HepG2 (cell line): Measurements from ENCODE around the gene RPL37A. TPM values are rescaled to one million over a fixed set of nuclear protein-coding genes. Genes with fewer than 3 reads are reported as not detected.
A peak's percentile ranks its signal among the peaks of the same experiment; 100 is the strongest.

Experiments
- CEBPB ChIP-seq: IDR thresholded peaks from 2 replicates; pipeline ENCODE4 v1.6.1; 2011; ENCODE audit warnings: low read depth, low read length, improper control_type of control experiment, borderline replicate concordance
- EEA1 ChIP-seq: sonication (generic); formaldehyde crosslinking; IDR thresholded peaks from 2 replicates; pipeline ENCODE4 v1.5.1; 2020; ENCODE audit warnings: mild to moderate bottlenecking, missing genetic modification reagents, borderline replicate concordance
- EP300 ChIP-seq, 3 experiments: sonication (generic) in 1 of 3; formaldehyde crosslinking in 1 of 3; IDR thresholded peaks; 2 replicates each; pipeline versions ENCODE4 v1.5.1 to v1.6.1; 2011 to 2020; ENCODE audit warnings: low read depth in 2 of 3, low read length in 2 of 3, borderline replicate concordance in 1 of 3, improper control_type of control experiment in 1 of 3, mild to moderate bottlenecking in 1 of 3, missing genetic modification reagents in 1 of 3, moderate library complexity in 1 of 3
- HNRNPK ChIP-seq: fragments of 200-400 bp; formaldehyde crosslinking; IDR thresholded peaks from 2 replicates; pipeline ENCODE4 v1.6.1; 2018; ENCODE audit warnings: low read length, low read depth, moderate library complexity, mild to moderate bottlenecking; ENCODE audit not compliant: poor library complexity, severe bottlenecking
- IRF2 ChIP-seq: IDR thresholded peaks from 2 replicates; pipeline ENCODE4 v1.6.1; 2018; ENCODE audit warnings: missing genetic modification reagents, missing compliant biosample characterization
- NFIC ChIP-seq: IDR thresholded peaks from 2 replicates; pipeline ENCODE4 v1.6.1; 2012; ENCODE audit warnings: mild to moderate bottlenecking, low read length, inconsistent platforms
- NFKB2 ChIP-seq: sonication (generic); formaldehyde crosslinking; IDR thresholded peaks from 2 replicates; pipeline ENCODE4 v1.4.0; 2020; ENCODE audit warnings: missing genetic modification reagents, borderline replicate concordance
- NONO ChIP-seq, 2 experiments: fragments of 450-650 bp in 1 of 2; sonication (generic) in 1 of 2; formaldehyde crosslinking in 1 of 2; IDR thresholded peaks in 1 of 2; conservative IDR thresholded peaks in 1 of 2; 2 replicates each; pipeline versions ENCODE4 v1.6.1 to v1.8.0; 2017 to 2022; ENCODE audit warnings: mild to moderate bottlenecking in 1 of 2, missing genetic modification reagents in 1 of 2, moderate library complexity in 1 of 2
- NR2C2 ChIP-seq: sonication (generic); formaldehyde crosslinking; IDR thresholded peaks from 2 replicates; pipeline ENCODE4 v1.4.0; 2020; ENCODE audit warnings: missing genetic modification reagents, mild to moderate bottlenecking, moderate library complexity, borderline replicate concordance
- RBFOX2 ChIP-seq: fragments of 200-400 bp; formaldehyde crosslinking; IDR thresholded peaks from 2 replicates; pipeline ENCODE4 v1.6.1; 2017; ENCODE audit warnings: low read depth, mild to moderate bottlenecking, low read length
- SIX4 ChIP-seq: sonication (generic); formaldehyde crosslinking; IDR thresholded peaks from 2 replicates; pipeline ENCODE4 v1.4.0; 2020; ENCODE audit warnings: missing genetic modification reagents
- SMC3 ChIP-seq: IDR thresholded peaks from 2 replicates; pipeline ENCODE4 v1.6.1; 2011; ENCODE audit warnings: low read length, improper control_type of control experiment
- TARDBP ChIP-seq: sonication (generic); formaldehyde crosslinking; IDR thresholded peaks from 2 replicates; pipeline ENCODE4 v1.8.0; 2022; ENCODE audit warnings: mild to moderate bottlenecking, missing genetic modification reagents
- TEAD2 ChIP-seq: sonication (generic); formaldehyde crosslinking; IDR thresholded peaks from 2 replicates; pipeline ENCODE4 v1.9.0; 2021; ENCODE audit warnings: missing genetic modification reagents
- TFAP4 ChIP-seq: sonication (generic); IDR thresholded peaks from 2 replicates; pipeline ENCODE4 v1.6.1; 2016; ENCODE audit warnings: low read depth, borderline replicate concordance
- TGIF2 ChIP-seq: IDR thresholded peaks from 2 replicates; pipeline ENCODE4 v1.6.1; 2016; ENCODE audit warnings: control low read depth, missing compliant biosample characterization
- ZFP91 ChIP-seq: sonication (generic); formaldehyde crosslinking; IDR thresholded peaks from 2 replicates; pipeline ENCODE4 v1.9.0; 2022; ENCODE audit warnings: missing genetic modification reagents, mild to moderate bottlenecking, borderline replicate concordance
- ZNF234 ChIP-seq: sonication (generic); formaldehyde crosslinking; conservative IDR thresholded peaks from 2 replicates; pipeline ENCODE4 v1.5.1; 2020; ENCODE audit warnings: mild to moderate bottlenecking, missing genetic modification reagents
- ZNF256 ChIP-seq: sonication (generic); formaldehyde crosslinking; conservative IDR thresholded peaks from 2 replicates; pipeline ENCODE4 v1.4.0; 2020; ENCODE audit warnings: missing genetic modification reagents
- ZNF362 ChIP-seq: sonication (generic); formaldehyde crosslinking; IDR thresholded peaks from 2 replicates; pipeline ENCODE4 v1.4.0; 2020; ENCODE audit warnings: missing genetic modification reagents, mild to moderate bottlenecking, borderline replicate concordance
- ZNF501 ChIP-seq: sonication (generic); formaldehyde crosslinking; IDR thresholded peaks from 2 replicates; pipeline ENCODE4 v1.5.1; 2020; ENCODE audit warnings: mild to moderate bottlenecking, moderate library complexity, missing genetic modification reagents
- ZNF619 ChIP-seq: sonication (generic); formaldehyde crosslinking; IDR thresholded peaks from 2 replicates; pipeline ENCODE4 v1.4.0; 2020; ENCODE audit warnings: mild to moderate bottlenecking, missing genetic modification reagents
- ZSCAN30 ChIP-seq: sonication (generic); formaldehyde crosslinking; IDR thresholded peaks from 2 replicates; pipeline ENCODE4 v1.5.0; 2020; ENCODE audit warnings: mild to moderate bottlenecking, missing genetic modification reagents
- polyA plus RNA-seq, 8 experiments: library from polyadenylated mRNA; depleted of rRNA in 3 of 8; stranded (reverse) in 7 of 8; unstranded in 1 of 8; fragments of >200 nt; fragmentation: Illumina TruSeq in 4 of 8; extraction: Trizol in 4 of 8; gene quantifications; 2 replicates each; pipeline versions ENCODE4 v1.2.1 to v1.2.3, GENCODE V29; 2011 to 2016; ENCODE audit warnings: low read depth in 4 of 8, missing spikeins in 1 of 8, mixed read lengths in 1 of 8; ENCODE audit not compliant: insufficient read depth in 1 of 8
- total RNA-seq, 5 experiments: library from RNA; depleted of rRNA; stranded (reverse); fragments of >200 nt; fragmentation: Illumina TruSeq; extraction: Trizol; gene quantifications; 2 replicates each; pipeline ENCODE4 v1.2.3, GENCODE V29; 2016; ENCODE audit warnings: low read depth in 1 of 5
- TF ChIP-seq, protein P1 (sequence below): fragments of 450-650 bp; IDR thresholded peaks from 2 replicates; pipeline ENCODE4 v1.6.1; 2017; ENCODE audit warnings: mild to moderate bottlenecking

RPL37A gene
- total and polyA plus RNA-seq, 2 of the 13 experiments (the other 11 are each of a cell fraction or from before 2014, with no cell fraction given): 6,902 to 7,910 TPM

DNA sequence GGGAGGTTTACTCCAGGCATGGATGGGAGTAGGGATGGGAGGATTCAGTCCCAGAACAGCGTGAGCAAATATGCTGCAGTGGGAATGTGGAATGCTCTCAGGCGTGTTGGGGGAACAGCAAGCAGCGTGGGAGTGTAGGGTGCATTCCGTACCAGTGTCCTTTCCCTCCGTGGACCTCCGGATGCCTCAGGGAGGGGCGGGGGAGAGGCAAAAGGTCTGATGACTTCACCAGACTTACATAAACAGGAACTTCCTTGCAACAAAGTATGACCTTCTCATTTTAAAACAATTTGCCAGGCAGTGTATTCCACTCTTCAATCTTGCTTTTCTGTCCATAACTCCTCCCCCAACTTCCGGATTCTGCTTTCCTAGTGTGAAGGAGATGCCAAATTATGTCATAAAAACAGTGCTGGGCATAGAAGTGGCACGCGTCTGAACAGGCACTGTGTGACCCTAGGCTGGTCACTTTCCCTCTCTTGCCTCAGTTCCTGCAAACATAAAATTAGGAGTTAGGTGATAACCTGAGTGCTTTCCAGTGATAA, 36.9 kb downstream of the RPL37A start (continued):
- no peak for TF ChIP-seq NONO (IDR thresholded peaks at IDR 0.05)
- no peak for TF ChIP-seq NONO (CRISPR knock-in tag; conservative IDR thresholded peaks at IDR 0.05)
- no peak for TF ChIP-seq EEA1 (CRISPR knock-in tag)
- TF ChIP-seq TARDBP (CRISPR knock-in tag): no peak
- no peak for TF ChIP-seq HNRNPK
- TF ChIP-seq TEAD2 (CRISPR knock-in tag): no peak
- TF ChIP-seq ZFP91 (CRISPR knock-in tag): no peak
- no peak for TF ChIP-seq NR2C2 (CRISPR knock-in tag)
- no peak for TF ChIP-seq NFKB2 (CRISPR knock-in tag)
- no peak for TF ChIP-seq CEBPB
- TF ChIP-seq NFIC: no peak
- TF ChIP-seq ZNF256 (CRISPR knock-in tag): no peak
- TF ChIP-seq ZNF501: peak; percentile 78
- TF ChIP-seq ZNF619 (CRISPR knock-in tag): 0 out of 2 replicates have a peak, but pooled peaks have one; percentile 28
- 0 out of 2 replicates have a peak, but pooled peaks have one; percentile 29 for TF ChIP-seq TGIF2 (CRISPR knock-in tag)
- TF ChIP-seq SMC3: no peak
- TF ChIP-seq EP300 (IDR thresholded peaks at IDR 0.05; ENCODE audit: low read depth in 2 of 2, low read length in 2 of 2): peak in 1 of 2 experiments; percentile 54; a peak in 2 of 4 replicates
- TF ChIP-seq EP300 (CRISPR knock-in tag; IDR thresholded peaks at IDR 0.05; ENCODE audit: borderline replicate concordance): peak; percentile 51; the same call in 1 of the 2 replicates
- no peak for TF ChIP-seq SIX4
- TF ChIP-seq TFAP4: no peak
- no peak for TF ChIP-seq IRF2 (CRISPR knock-in tag)
- TF ChIP-seq RBFOX2: no peak
- TF ChIP-seq, protein P1, sequence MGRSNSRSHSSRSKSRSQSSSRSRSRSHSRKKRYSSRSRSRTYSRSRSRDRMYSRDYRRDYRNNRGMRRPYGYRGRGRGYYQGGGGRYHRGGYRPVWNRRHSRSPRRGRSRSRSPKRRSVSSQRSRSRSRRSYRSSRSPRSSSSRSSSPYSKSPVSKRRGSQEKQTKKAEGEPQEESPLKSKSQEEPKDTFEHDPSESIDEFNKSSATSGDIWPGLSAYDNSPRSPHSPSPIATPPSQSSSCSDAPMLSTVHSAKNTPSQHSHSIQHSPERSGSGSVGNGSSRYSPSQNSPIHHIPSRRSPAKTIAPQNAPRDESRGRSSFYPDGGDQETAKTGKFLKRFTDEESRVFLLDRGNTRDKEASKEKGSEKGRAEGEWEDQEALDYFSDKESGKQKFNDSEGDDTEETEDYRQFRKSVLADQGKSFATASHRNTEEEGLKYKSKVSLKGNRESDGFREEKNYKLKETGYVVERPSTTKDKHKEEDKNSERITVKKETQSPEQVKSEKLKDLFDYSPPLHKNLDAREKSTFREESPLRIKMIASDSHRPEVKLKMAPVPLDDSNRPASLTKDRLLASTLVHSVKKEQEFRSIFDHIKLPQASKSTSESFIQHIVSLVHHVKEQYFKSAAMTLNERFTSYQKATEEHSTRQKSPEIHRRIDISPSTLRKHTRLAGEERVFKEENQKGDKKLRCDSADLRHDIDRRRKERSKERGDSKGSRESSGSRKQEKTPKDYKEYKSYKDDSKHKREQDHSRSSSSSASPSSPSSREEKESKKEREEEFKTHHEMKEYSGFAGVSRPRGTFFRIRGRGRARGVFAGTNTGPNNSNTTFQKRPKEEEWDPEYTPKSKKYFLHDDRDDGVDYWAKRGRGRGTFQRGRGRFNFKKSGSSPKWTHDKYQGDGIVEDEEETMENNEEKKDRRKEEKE: no peak
- peak; percentile 27; the same call in 1 of the 2 replicates for TF ChIP-seq ZNF362 (CRISPR knock-in tag)
- no peak for TF ChIP-seq ZSCAN30 (CRISPR knock-in tag)
- TF ChIP-seq ZNF234 (CRISPR knock-in tag): no peak
